Epithelial cell of esophagus (primary cell): ENCODE measurements around the gene MRPL33.

Source experiments
- DNase-seq: peaks from one replicate; pipeline ENCODE4 v3.0.0; 2010; ENCODE audit warnings: low read depth
- H3K4me3 ChIP-seq: 2 replicates; pipeline ENCODE4 v1.5.1; 2011; ENCODE audit warnings: mild to moderate bottlenecking, low read length, control low read depth
- CTCF ChIP-seq: IDR thresholded peaks from 2 replicates; pipeline ENCODE4 v1.5.1; 2011; ENCODE audit warnings: low read depth, mild to moderate bottlenecking, low read length, control low read depth, inconsistent platforms; ENCODE audit not compliant: insufficient read depth; ENCODE audit errors: missing control alignments

MRPL33 gene

GRCh38 chr2:27804146-27804545 is 32.6 kb downstream of the MRPL33 start:
- TF ChIP-seq CTCF: no peak
- no peak for DNase-seq
- no peak overlapping the region for H3K4me3 ChIP-seq

GRCh38 chr2:27805180-27805579 is 33.7 kb downstream of the MRPL33 start:
- DNase-seq: no peak
- no peak overlapping the region for H3K4me3 ChIP-seq
- no peak for TF ChIP-seq CTCF

- no peak overlapping the region for H3K4me3 ChIP-seq
- no peak for DNase-seq
- no peak for TF ChIP-seq CTCF
These were observed 35.0 kb downstream of the MRPL33 start for GRCh38 chr2:27806311-27807059.

- TF ChIP-seq CTCF: peak; percentile 75
- no peak overlapping the region for H3K4me3 ChIP-seq
- DNase-seq: peak; percentile 55
These were observed 36.0 kb downstream of the MRPL33 start for GRCh38 chr2:27807476-27807875.

GRCh38 chr2:27808418-27808817 is 36.9 kb downstream of the MRPL33 start:
- no peak for TF ChIP-seq CTCF
- no peak for DNase-seq
- no peak overlapping the region for H3K4me3 ChIP-seq

GRCh38 chr2:27808984-27809383 is 37.5 kb downstream of the MRPL33 start:
- no peak for TF ChIP-seq CTCF
- no peak overlapping the region for H3K4me3 ChIP-seq
- no peak for DNase-seq

- no peak for TF ChIP-seq CTCF
- H3K4me3 ChIP-seq: no peak overlapping the region
- DNase-seq: peak; percentile 90
These were observed 38.3 kb downstream of the MRPL33 start for GRCh38 chr2:27809761-27810241.
